ENCODE results near the gene PYGO1.

Gene PYGO1

GRCh38 chr15:55574096-55574495, 14.0 kb downstream of the PYGO1 start:
- intact Hi-C loops (cut with DNase I): no loop called here
- no peak for DNase-seq

DNA sequence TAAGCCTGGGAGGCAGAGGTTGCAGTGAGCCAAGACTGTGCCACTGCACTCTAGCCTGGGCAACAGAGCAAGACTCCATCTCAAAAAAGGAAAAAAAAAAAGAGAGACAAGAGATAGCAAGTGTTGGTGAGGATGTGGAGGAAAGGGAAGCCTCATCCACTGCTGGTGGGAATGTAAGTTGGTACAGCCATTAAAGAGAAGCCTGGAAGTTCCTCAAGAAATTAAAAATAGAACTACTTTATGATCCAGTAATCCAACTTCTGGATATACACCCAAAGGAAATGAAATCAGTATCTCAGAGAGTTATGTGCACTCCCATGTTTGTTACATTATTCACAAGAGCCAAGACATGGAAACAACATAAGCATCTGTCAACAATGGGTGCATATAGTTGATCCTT, 14.9 kb downstream of the PYGO1 start:
- intact Hi-C loops (cut with DNase I): no loop called here
- DNase-seq: no peak

GRCh38 chr15:55564347-55565145, 23.6 kb downstream of the PYGO1 start:
- intact Hi-C loops (cut with DNase I): no loop called here
- no peak for DNase-seq

GRCh38 chr15:55562601-55563000, 25.5 kb downstream of the PYGO1 start:
- intact Hi-C loops (cut with DNase I): no loop called here

GRCh38 chr15:55555089-55555488, 33.1 kb downstream of the PYGO1 start:
- DNase-seq: no peak
- intact Hi-C loops (cut with DNase I): no loop called here

More at GRCh38 chr15:55562601-55563000, 25.5 kb downstream of the PYGO1 start:
- DNase-seq: no peak

DNA sequence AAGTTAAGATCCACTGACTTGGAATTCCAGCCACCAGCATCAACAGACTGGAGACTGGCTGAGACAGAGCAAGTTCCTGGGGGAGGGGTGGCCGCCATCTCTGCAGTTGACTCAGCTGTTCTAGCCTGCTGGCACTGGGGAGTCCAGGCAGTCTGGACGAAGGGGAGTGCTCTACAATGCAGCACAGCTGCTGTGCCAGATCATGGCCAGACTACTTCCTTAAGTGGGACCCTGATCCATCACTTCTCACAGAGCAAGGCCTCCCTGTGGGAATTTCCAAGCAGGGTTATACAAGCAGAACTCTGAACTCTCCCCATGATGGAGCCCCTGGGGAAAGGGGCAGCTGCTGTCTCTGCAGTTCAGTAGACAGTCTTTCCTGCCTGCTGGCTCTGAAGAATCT, 35.2 kb downstream of the PYGO1 start:
- peak in 1 of 10 donors; percentile 70 for DNase-seq
- intact Hi-C loops (cut with DNase I): no loop called here

- intact Hi-C loops (cut with DNase I): no loop called here
- DNase-seq: no peak
Measured at GRCh38 chr15:55552451-55552850, 35.7 kb downstream of the PYGO1 start.

DNA sequence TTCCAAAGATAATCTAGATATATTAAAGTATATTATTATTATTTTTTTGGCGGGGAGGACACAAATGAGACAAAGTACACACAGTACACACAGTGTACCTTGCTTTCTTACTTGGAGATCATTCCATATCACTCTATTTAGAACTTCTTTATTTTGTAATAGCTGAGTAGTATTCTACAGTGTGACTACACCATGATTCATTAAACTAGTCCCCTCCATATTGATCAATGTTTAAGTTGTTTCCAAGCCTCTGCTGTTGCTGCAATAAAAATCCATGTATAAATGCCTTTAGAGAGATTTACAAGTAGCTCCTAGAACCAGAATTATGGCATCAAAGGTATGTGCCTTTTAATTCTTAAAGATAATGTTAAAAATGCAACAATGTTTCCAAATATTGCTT, 38.8 kb downstream of the PYGO1 start:
- intact Hi-C loops (cut with DNase I): no loop called here
- no peak for DNase-seq

DNA sequence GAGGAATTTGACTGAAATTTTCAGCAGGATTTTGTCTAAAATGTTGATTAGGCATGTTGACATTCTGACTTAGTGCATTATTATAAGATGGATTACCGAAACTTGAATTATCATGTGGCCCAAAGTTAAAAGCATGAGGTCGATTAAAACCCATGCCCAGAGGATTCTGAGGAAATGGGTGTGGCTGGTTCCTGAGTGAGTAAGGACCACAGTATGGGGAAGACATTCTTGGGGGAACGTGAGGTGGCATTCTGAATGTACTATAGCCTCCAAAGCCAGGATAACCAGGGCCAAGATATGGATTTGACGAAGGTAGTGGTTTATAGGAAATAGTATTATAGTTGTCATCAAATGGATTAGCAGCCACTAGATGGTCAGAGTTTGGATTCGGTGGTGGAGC, 41.4 kb downstream of the PYGO1 start:
- no peak for DNase-seq
- intact Hi-C loops (cut with DNase I): no loop called here

DNA sequence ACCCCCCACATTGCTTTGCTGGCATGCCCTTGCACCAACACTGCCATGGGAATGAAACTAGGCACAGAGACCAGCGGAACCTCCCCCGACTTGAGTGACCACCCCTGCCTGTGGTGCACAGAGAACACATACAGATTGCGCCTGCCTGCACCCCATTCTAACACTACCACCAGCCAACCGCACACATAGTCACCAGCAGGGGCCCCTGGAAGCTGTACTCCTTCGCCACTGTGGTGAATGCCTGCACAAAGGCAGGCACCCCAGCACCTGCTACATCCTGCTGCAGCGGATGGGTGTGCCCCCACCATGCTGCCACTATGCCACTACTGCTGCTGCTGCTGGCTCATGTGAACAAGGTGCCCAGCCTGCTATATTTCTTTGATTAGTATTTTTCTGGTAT, 52.7 kb downstream of the PYGO1 start:
- intact Hi-C loops (cut with DNase I): no loop called here
- peak in 1 of 10 donors; percentile 40 for DNase-seq

GRCh38 chr15:55532944-55533343, 55.2 kb downstream of the PYGO1 start:
- no peak for DNase-seq
- intact Hi-C loops (cut with DNase I): no loop called here

DNA sequence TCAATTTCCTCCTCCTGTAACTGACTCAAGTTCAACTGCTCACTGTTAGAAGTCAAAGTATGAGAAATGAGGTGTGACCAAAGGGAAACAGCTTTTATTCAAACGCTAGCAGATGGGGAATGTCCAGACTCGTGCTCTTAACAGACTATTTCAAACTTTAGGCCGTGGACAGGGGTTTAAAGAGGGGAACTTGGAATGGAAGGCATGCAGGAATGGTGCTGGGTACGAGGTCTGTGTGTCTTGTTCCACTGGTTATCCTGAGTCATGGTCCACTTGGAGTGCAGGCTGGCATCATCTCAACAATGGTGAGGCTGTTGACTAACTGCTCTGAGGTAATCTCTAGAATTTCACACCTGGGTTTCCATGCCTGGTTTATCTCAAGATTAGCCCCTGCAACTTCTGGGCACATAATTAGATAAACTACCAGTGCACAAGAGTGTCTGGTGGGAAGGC, 57.3 kb downstream of the PYGO1 start:
- DNase-seq: no peak
- intact Hi-C loops (cut with DNase I): no loop called here

GRCh38 chr15:55528812-55529211, 59.3 kb downstream of the PYGO1 start:
- no peak for DNase-seq
- intact Hi-C loops (cut with DNase I): loop anchor here (10.0 kb wide), 2 partner anchors 64 to 316 kb away; no protein-coding TSS in a partner anchor

- DNase-seq: no peak
Measured at GRCh38 chr15:55527150-55527549, 61.0 kb downstream of the PYGO1 start.

DNA sequence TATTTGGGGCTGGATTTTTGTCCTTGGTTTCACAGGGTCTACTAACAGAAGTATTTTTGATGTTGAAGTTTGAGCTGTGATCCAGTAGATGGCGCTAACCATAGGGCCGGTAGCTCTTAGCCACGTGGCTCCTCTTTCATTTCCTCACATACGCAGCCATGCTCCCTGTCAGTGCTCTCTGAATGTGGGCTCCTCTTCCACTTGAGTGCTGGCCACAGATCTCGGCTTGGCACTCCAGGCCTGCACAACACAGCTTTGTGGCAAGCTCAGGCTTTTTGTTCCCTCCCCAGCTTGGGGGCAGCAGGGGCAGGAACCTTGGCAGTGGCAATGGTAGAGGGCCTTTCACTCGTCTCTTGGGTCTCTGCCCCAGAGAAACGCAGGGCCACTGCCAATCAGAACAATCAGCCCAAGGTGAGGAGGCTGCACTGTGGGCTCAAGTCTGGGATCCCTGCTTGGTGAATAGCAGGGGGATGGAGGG, 61.5 kb downstream of the PYGO1 start:
- intact Hi-C loops (cut with DNase I): loop anchor here (2.0 to 10.0 kb wide), 3 partner anchors 62 to 318 kb away; no protein-coding TSS in a partner anchor

More at GRCh38 chr15:55527150-55527549, 61.0 kb downstream of the PYGO1 start:
- intact Hi-C loops (cut with DNase I): loop anchor here (2.0 to 10.0 kb wide), 3 partner anchors 62 to 318 kb away; no protein-coding TSS in a partner anchor

GRCh38 chr15:55522742-55523450, 65.2 kb downstream of the PYGO1 start:
- DNase-seq: no peak
- intact Hi-C loops (cut with DNase I): loop anchor here (10.0 kb wide), 2 partner anchors 58 to 322 kb away; no protein-coding TSS in a partner anchor

More for the DNA sequence above, 61.5 kb downstream of the PYGO1 start:
- DNase-seq: peak in 2 of 10 donors; percentile 9 to 37

GRCh38 chr15:55518641-55519040, 69.5 kb downstream of the PYGO1 start:
- no peak for DNase-seq
- intact Hi-C loops (cut with DNase I): no loop called here

GRCh38 chr15:55518009-55518408, 70.1 kb downstream of the PYGO1 start:
- no peak for DNase-seq
- intact Hi-C loops (cut with DNase I): no loop called here

DNA sequence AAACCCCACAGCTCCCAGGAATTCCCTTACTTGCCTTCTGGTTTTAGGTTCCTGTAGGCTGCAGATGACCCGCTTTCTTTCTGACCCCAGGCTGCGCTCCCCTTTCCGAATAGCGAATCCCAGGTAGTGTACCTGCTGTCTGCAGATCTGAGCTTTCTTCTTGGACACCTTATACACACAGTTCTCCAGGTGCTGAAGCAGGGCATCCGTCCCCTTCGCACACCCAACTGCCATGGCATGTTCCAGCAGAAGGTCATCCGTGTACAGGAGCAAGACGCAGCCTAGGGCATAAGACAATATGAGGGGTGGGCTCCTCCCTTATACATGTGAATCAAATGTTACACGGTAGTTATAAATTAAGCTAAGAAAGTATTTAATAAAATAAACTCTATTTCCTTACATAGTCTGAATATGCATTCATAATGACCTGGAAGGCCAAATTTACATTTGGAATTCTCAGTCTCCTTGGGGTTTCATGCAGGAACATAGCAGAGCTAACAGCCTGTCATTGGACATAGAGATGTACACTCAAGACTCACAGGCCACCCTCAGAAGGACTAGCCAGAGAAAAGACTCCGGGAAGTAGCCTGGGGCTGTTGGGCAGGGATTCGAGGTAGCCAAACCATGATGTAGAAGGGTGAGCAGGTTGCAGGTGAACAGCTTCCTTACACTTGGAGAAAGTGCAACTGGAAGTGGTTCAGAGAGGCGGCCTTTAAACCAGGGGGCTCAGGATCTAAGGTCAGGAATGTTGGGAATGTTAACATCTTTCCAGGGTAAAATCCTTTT, 72.0 kb downstream of the PYGO1 start:
- intact Hi-C loops (cut with DNase I): no loop called here
- DNase-seq: no peak

- intact Hi-C loops (cut with DNase I): no loop called here
- no peak for DNase-seq
Measured at GRCh38 chr15:55515491-55515890, 72.7 kb downstream of the PYGO1 start.
